Measurements from ENCODE around the gene TMEM51. TPM values are rescaled to one million over a fixed set of nuclear protein-coding genes. Genes with fewer than 3 reads are reported as not detected.

The TMEM51 gene
- total and polyA plus RNA-seq, 9 of the 15 experiments (the other 6 are each of a cell fraction or from before 2014, with no cell fraction given), result 0.06 to 1.4 (median 0.58) TPM

GRCh38 chr1:15258833-15259621, 105.5 kb downstream of the TMEM51 start (continued):
- TF ChIP-seq ATF3 (IDR thresholded peaks at IDR 0.05) (peak; percentile 10; the same call in 1 of the 2 replicates), ATF3 (CRISPR knock-in tag; conservative IDR thresholded peaks at IDR 0.05) (no peak), TEAD2 (tag; IDR thresholded peaks at IDR 0.05) (no peak), CC2D1A (IDR thresholded peaks at IDR 0.05) (no peak), ESRRA (IDR thresholded peaks at IDR 0.05; ENCODE audit: borderline replicate concordance, low read depth) (peak; percentile 45; the same call in 1 of the 2 replicates), ARID1B (IDR thresholded peaks at IDR 0.05) (peak; percentile 41; the same call in 1 of the 2 replicates), NCOA4 (IDR thresholded peaks at IDR 0.05; ENCODE audit: partially characterized antibody) (no peak), ZNF184 (CRISPR knock-in tag; IDR thresholded peaks at IDR 0.05) (no peak), ATF4 (CRISPR knock-in tag; IDR thresholded peaks at IDR 0.05) (0 out of 2 replicates have a peak, but pooled peaks have one; percentile 13), NFE2L1 (tag; IDR thresholded peaks at IDR 0.05; ENCODE audit: borderline replicate concordance, low read depth) (no peak), ZNF436 (CRISPR knock-in tag; IDR thresholded peaks at IDR 0.05) (no peak), ELF2 (CRISPR knock-in tag; IDR thresholded peaks at IDR 0.05) (no peak), SMAD4 (CRISPR knock-in tag; conservative IDR thresholded peaks at IDR 0.05) (peak; percentile 65), SNIP1 (IDR thresholded peaks at IDR 0.05; ENCODE audit: low read depth) (no peak), HDAC2 (IDR thresholded peaks at IDR 0.05) (no peak), MYNN (IDR thresholded peaks at IDR 0.05) (no peak), MYNN (CRISPR knock-in tag; IDR thresholded peaks at IDR 0.05) (no peak), ZNF212 (CRISPR knock-in tag; IDR thresholded peaks at IDR 0.05) (no peak), SRSF7 (optimal IDR thresholded peaks at IDR 0.05; ENCODE audit: low read depth, low read length) (no peak), KDM1A (IDR thresholded peaks at IDR 0.05) (no peak), LEF1 (IDR thresholded peaks at IDR 0.05) (no peak), EP300 (IDR thresholded peaks at IDR 0.05; ENCODE audit: low read length) (peak; percentile 16; the same call in 1 of the 2 replicates)
- TF ChIP-seq, protein P1, sequence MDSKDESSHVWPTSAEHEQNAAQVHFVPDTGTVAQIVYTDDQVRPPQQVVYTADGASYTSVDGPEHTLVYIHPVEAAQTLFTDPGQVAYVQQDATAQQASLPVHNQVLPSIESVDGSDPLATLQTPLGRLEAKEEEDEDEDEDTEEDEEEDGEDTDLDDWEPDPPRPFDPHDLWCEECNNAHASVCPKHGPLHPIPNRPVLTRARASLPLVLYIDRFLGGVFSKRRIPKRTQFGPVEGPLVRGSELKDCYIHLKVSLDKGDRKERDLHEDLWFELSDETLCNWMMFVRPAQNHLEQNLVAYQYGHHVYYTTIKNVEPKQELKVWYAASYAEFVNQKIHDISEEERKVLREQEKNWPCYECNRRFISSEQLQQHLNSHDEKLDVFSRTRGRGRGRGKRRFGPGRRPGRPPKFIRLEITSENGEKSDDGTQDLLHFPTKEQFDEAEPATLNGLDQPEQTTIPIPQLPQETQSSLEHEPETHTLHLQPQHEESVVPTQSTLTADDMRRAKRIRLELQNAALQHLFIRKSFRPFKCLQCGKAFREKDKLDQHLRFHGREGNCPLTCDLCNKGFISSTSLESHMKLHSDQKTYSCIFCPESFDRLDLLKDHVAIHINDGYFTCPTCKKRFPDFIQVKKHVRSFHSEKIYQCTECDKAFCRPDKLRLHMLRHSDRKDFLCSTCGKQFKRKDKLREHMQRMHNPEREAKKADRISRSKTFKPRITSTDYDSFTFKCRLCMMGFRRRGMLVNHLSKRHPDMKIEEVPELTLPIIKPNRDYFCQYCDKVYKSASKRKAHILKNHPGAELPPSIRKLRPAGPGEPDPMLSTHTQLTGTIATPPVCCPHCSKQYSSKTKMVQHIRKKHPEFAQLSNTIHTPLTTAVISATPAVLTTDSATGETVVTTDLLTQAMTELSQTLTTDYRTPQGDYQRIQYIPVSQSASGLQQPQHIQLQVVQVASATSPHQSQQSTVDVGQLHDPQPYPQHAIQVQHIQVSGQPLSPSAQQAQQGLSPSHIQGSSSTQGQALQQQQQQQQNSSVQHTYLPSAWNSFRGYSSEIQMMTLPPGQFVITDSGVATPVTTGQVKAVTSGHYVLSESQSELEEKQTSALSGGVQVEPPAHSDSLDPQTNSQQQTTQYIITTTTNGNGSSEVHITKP (IDR thresholded peaks at IDR 0.05; ENCODE audit: partially characterized antibody), result peak; percentile 36
- TF ChIP-seq, protein P2, sequence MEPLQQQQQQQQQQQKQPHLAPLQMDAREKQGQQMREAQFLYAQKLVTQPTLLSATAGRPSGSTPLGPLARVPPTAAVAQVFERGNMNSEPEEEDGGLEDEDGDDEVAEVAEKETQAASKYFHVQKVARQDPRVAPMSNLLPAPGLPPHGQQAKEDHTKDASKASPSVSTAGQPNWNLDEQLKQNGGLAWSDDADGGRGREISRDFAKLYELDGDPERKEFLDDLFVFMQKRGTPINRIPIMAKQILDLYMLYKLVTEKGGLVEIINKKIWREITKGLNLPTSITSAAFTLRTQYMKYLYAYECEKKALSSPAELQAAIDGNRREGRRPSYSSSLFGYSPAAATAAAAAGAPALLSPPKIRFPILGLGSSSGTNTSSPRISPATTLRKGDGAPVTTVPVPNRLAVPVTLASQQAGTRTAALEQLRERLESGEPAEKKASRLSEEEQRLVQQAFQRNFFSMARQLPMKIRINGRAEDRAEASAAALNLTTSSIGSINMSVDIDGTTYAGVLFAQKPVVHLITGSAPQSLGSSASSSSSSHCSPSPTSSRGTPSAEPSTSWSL (CRISPR knock-in tag; IDR thresholded peaks at IDR 0.05; ENCODE audit: borderline replicate concordance), result no peak
